ENCODE results near the gene ZNF576.

- TF ChIP-seq, protein P1, sequence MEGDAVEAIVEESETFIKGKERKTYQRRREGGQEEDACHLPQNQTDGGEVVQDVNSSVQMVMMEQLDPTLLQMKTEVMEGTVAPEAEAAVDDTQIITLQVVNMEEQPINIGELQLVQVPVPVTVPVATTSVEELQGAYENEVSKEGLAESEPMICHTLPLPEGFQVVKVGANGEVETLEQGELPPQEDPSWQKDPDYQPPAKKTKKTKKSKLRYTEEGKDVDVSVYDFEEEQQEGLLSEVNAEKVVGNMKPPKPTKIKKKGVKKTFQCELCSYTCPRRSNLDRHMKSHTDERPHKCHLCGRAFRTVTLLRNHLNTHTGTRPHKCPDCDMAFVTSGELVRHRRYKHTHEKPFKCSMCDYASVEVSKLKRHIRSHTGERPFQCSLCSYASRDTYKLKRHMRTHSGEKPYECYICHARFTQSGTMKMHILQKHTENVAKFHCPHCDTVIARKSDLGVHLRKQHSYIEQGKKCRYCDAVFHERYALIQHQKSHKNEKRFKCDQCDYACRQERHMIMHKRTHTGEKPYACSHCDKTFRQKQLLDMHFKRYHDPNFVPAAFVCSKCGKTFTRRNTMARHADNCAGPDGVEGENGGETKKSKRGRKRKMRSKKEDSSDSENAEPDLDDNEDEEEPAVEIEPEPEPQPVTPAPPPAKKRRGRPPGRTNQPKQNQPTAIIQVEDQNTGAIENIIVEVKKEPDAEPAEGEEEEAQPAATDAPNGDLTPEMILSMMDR (IDR thresholded peaks at IDR 0.05; ENCODE audit: insufficient read depth, low read length), result no peak
- TF ChIP-seq SPI1 (IDR thresholded peaks at IDR 0.05; ENCODE audit: borderline replicate concordance, low read depth) (no peak), POLR2AphosphoS5 (IDR thresholded peaks at IDR 0.05; ENCODE audit: low read depth) (no peak)
Observed at GRCh38 chr19:43589678-43590077, 6.7 kb upstream of the ZNF576 start.
